Cardiac septum (tissue), 1 donor: ENCODE data around the gene DNAJB13. TPM values are rescaled to one million over a fixed set of nuclear protein-coding genes. Genes with fewer than 3 reads are reported as not detected.
"Not testable (repeated sequence)": the region's sequence is repeated elsewhere in the genome, so short reads cannot be mapped to it uniquely, and the experiment has no call there.

Experiments
- DNase-seq: peaks from one replicate; pipeline ENCODE4 v3.0.0-alpha.2; 2020; ENCODE audit warnings: low spot score
- intact Hi-C: fragments of 100-400 bp; cut with DNase I; formaldehyde crosslinking; loops from one replicate; pipeline ENCODE4 v1.14.0; 2022
- long read RNA-seq: library from polyadenylated mRNA; unstranded; transcript quantifications from one replicate; pipeline ENCODE4 v2.0.0, GENCODE V29; 2021
- total RNA-seq: library from RNA; stranded (reverse); fragmentation: NEBNext Ultra II Directional; extraction: Animal tissue kit (Norgen Biotek cat#: 25700); gene quantifications from one replicate; pipeline ENCODE4 v1.2.1, GENCODE V29; 2021
- donor health status: DM: no; HTN: no; CAD: no.

DNAJB13 gene, protein sequence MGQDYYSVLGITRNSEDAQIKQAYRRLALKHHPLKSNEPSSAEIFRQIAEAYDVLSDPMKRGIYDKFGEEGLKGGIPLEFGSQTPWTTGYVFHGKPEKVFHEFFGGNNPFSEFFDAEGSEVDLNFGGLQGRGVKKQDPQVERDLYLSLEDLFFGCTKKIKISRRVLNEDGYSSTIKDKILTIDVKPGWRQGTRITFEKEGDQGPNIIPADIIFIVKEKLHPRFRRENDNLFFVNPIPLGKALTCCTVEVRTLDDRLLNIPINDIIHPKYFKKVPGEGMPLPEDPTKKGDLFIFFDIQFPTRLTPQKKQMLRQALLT
- total RNA-seq = not detected
- long read RNA-seq = 0 reads

GRCh38 chr11:73950869-73951710 lies at the start of gene DNAJB13:
DNAJB13 (plus strand) TSS chr11:73951026; CDS start chr11:73951070, 44 bp downstream.
- intact Hi-C loops = no loop called here
- DNase-seq = no peak

GRCh38 chr11:73902303-73902702 lies 48.5 kb upstream of the DNAJB13 start:
- intact Hi-C loops = no loop called here

DNA sequence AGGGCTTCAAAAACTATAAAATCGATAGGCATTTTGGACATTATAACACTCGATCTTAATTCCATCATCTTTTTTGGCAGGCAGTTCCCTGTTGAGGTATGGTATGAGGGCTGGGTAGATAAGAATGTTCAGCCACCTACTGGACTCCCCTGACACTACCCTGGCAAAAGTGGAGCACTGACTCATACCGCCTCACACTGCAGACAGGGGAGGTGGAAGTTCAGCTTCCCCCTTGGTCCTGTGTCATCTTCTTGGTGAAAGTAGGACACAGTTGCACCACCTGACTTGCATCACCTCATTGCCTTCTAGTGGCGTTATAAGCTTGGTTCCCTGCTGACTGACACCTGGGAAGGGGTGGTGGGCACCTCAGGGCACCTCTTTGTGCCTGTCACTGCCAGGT lies 43.6 kb upstream of the DNAJB13 start:
- peak; percentile 75 for DNase-seq
- intact Hi-C loops = no loop called here

More at GRCh38 chr11:73902303-73902702, 48.5 kb upstream of the DNAJB13 start:
- no peak for DNase-seq

- intact Hi-C loops = no loop called here
- DNase-seq = no peak
Measured at GRCh38 chr11:73912026-73912425, 38.8 kb upstream of the DNAJB13 start.

DNA sequence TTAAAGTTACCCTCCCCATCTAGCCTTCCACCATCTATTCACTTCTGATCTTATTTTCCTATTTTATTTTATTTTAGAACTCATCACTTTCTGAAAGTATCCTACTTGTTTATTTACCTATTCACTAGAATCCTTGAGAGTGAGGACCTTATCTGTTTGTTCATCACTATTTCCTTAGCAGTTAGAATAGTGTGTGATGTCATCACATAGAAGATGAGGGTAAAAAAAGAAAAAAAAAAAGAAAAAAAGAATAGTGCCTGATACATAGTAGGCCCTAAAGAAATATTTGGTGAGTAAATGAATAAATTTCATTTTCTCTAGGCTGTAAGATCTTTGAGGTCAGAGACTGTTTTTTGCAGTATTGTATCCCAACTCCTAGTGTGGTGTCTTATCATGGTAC lies 37.4 kb upstream of the DNAJB13 start:
- intact Hi-C loops = no loop called here
- DNase-seq = no peak

DNA sequence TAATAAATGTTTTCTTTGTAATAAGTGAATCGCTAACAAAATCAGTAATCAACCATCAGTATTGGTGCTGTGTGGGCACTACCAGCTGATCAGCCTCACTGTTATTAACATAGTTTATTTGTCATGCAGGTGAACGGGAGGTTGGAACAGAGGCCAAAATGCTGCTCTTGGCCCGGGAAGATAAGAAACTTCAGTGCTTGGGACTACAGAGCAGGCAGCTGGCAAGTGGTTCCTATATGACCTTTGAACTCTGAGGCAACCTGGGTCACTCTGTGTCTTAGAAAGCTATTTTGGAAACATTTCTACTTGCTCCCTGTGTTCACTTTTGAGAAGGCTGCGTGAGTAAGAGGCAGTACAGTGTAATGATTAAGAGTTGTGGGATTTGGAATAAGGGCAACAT lies 36.5 kb upstream of the DNAJB13 start:
- no peak for DNase-seq
- intact Hi-C loops = no loop called here

DNA sequence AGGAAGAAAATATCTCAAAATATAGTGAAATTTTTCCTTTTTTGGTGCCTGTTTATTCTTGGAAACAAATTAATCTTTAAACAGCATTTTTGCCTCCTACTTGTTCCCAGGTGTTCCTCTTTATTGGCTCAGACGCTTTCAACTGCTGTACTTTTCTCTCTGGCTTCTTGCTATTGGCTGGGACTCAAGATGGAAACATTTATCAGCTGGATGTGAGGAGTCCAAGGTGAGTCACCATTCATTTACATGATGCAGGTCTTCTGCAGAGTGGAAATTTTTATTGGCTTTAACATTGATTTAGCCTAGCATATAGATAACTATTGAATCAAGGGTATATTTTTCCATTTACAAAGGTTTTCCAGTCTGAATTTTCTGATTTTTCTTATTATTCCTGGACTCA lies 34.4 kb upstream of the DNAJB13 start:
- intact Hi-C loops = no loop called here
- no peak for DNase-seq

GRCh38 chr11:73921180-73921579 lies 29.6 kb upstream of the DNAJB13 start:
- intact Hi-C loops = no loop called here
- DNase-seq = no peak

GRCh38 chr11:73929388-73929787 lies 21.4 kb upstream of the DNAJB13 start:
- no peak for DNase-seq
- intact Hi-C loops = no loop called here

- intact Hi-C loops = no loop called here
Measured at GRCh38 chr11:73931039-73931645, 19.7 kb upstream of the DNAJB13 start.

GRCh38 chr11:73931951-73932350 lies 18.9 kb upstream of the DNAJB13 start:
- intact Hi-C loops = no loop called here
- DNase-seq = no peak

More at GRCh38 chr11:73931039-73931645, 19.7 kb upstream of the DNAJB13 start:
- no peak for DNase-seq

- DNase-seq = no peak
- intact Hi-C loops = no loop called here
Measured at GRCh38 chr11:73932781-73933180, 18.0 kb upstream of the DNAJB13 start.

GRCh38 chr11:73936047-73936446 lies 14.8 kb upstream of the DNAJB13 start:
- intact Hi-C loops, DNase-seq: not testable (repeated sequence)

GRCh38 chr11:73939096-73939495 lies 11.7 kb upstream of the DNAJB13 start:
- intact Hi-C loops = no loop called here
- no peak for DNase-seq

GRCh38 chr11:73940801-73941570 lies 9.8 kb upstream of the DNAJB13 start:
- intact Hi-C loops = no loop called here
- DNase-seq = no peak

DNA sequence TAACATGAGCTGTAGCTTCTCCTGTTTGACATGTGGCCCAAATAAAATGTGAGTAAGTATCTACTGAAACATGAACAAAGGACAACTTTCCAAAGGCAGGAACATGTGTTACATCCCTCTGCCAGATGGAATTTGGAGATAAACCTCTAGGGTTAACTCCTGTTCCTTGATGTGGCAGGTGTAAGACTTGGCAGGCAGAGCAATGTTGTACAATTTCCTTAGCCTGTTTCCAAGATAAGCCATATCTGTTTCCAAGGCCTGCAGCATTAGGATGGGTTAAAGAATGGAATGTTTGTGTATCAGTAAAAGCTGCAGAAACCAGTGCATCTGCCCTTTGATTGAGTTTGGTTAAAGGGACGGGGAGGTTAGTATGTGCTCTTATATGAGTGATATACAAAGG lies 8.8 kb upstream of the DNAJB13 start:
- intact Hi-C loops = no loop called here
- no peak for DNase-seq

DNA sequence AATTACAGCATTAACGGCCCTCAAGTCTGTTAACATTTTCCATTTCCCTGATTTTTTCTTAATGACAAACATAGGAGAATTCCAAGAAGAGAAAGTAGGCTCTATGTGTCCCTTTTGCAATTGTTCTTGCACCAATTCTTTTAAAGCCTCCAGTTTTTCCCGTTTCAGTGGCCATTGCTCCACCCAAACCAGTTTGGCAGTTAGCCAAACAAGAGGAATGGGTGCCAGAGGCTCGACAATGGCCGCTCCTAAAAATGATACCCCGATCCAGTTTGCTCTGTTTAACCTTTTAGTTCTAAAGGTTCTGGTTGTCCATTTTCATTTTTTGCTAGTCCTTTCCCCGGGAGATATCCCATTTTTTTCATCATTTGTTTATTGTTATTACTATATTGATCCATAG lies 6.7 kb upstream of the DNAJB13 start:
- DNase-seq = no peak
- intact Hi-C loops = no loop called here

GRCh38 chr11:73944901-73945300 lies 5.9 kb upstream of the DNAJB13 start:
- intact Hi-C loops = no loop called here
- DNase-seq = no peak

- DNase-seq = no peak
- intact Hi-C loops = no loop called here
Measured at GRCh38 chr11:73945396-73945795, 5.4 kb upstream of the DNAJB13 start.
